Adrenal gland (tissue), 12 donors: ENCODE results near the gene ATP8B2. TPM values are rescaled to one million over a fixed set of nuclear protein-coding genes. Genes with fewer than 3 reads are reported as not detected.
"Not testable (repeated sequence)": the region's sequence is repeated elsewhere in the genome, so short reads cannot be mapped to it uniquely, and the experiment has no call there.

Source experiments
- DNase-seq, 7 donors: peaks; one replicate each; pipeline ENCODE4 v3.0.0-alpha.2; 2019 to 2020
- H3K27ac ChIP-seq, 5 donors: fragments of 200-600 bp; sonication (generic) in 4 of 5; 1 replicate in 3 of 5; 2 replicates in 2 of 5; pipeline versions ENCODE4 v1.5.1 to v1.8.0; 2016 to 2020; ENCODE audit warnings: mild to moderate bottlenecking in 1 of 5
- H3K27me3 ChIP-seq: fragments of 200-600 bp; 2 replicates; pipeline ENCODE4 v1.8.0; 2021
- H3K36me3 ChIP-seq, 2 donors: fragments of 200-600 bp; replicated peaks in 1 of 2; 1 replicate in 1 of 2; 2 replicates in 1 of 2; pipeline versions ENCODE4 v1.5.1 to v1.8.0; 2018 to 2022
- H3K4me1 ChIP-seq, 2 donors: fragments of 200-600 bp; replicated peaks in 1 of 2; 1 replicate in 1 of 2; 2 replicates in 1 of 2; pipeline versions ENCODE4 v1.5.1 to v1.8.0; 2018 to 2021
- H3K4me3 ChIP-seq, 4 donors: fragments of 200-600 bp; sonication (generic) in 3 of 4; one replicate each; pipeline ENCODE4 v1.5.1; 2016 to 2018
- H3K9me3 ChIP-seq, 3 donors: fragments of 200-600 bp; sonication (generic) in 1 of 3; replicated peaks in 1 of 3; 1 replicate in 2 of 3; 2 replicates in 1 of 3; pipeline versions ENCODE4 v1.5.1 to v1.8.0; 2016 to 2021
- POLR2A ChIP-seq, 2 donors: fragments of 450-650 bp; IDR thresholded peaks; one replicate each; pipeline ENCODE4 v1.6.1; 2017; ENCODE audit warnings: antibody characterized with exemption in 2 of 2, mild to moderate bottlenecking in 2 of 2, moderate library complexity in 1 of 2
- WGBS, 4 donors: extraction: QIAGEN DNeasy Blood & Tissue Kit in 2 of 4; methylation state at CpG; one replicate each; pipeline versions ENCODE4 v1.1.5 to v1.1.7; 2013 to 2017; 5-methylcytosine and 5-hydroxymethylcytosine counted together
- intact Hi-C, 2 donors: fragments of 100-400 bp; cut with DNase I; formaldehyde crosslinking; loops; one replicate each; pipeline versions ENCODE4 v1.14.1 to v1.15.0; 2022 to 2023
- polyA plus RNA-seq, 3 donors: library from polyadenylated mRNA; stranded (reverse); fragments of 200-250 nt in 2 of 3; fragments of 350-450 nt in 1 of 3; fragmentation: Illumina TruSeq in 1 of 3; extraction: RNeasy Lipid Tissue Mini Kit (QIAGEN cat#74804) in 1 of 3; gene quantifications; one replicate each; pipeline ENCODE4 v1.2.3, GENCODE V29; 2013 to 2014
- total RNA-seq, 9 donors: library from RNA; depleted of rRNA in 4 of 9; stranded (reverse); fragments of >200 nt in 4 of 9; fragments of 120-200 nt in 1 of 9; fragmentation: NEBNext Ultra II Directional in 1 of 9; extraction: Animal tissue kit (Norgen Biotek cat#: 25700) in 1 of 9; gene quantifications; one replicate each; pipeline versions ENCODE4 v1.1.0 to v1.2.4, GENCODE V29; 2013 to 2023
- TF ChIP-seq, protein P1 (sequence below), 6 experiments: fragments of 450-650 bp in 4 of 6; fragments of 200-600 bp in 2 of 6; sonication (generic) in 1 of 6; IDR thresholded peaks; 1 replicate in 5 of 6; 2 replicates in 1 of 6; pipeline versions ENCODE4 v1.5.1 to v1.8.0; 2016 to 2021; ENCODE audit warnings: antibody characterized with exemption in 6 of 6, mild to moderate bottlenecking in 2 of 6, moderate library complexity in 1 of 6
- donor health status: healthy with polysubstance abuse.
- donor health status: Bipolar disorder and iron deficiency.
- donor health status: DM: yes; HTN: yes; CAD: no.
- donor health status: DM: no; HTN: no; CAD: no.
- donor health status: DM: no; HTN: no; CAD: no.
- donor health status: DM: yes; HTN: yes; CAD: no.

The ATP8B2 gene
- total and polyA plus RNA-seq, 12 donors, result 9.9 to 80.8 (median 23.8) TPM

- peaks cover 0 to 4% (median 0%) of the 10 kb centered on the region in 3 donors for H3K9me3 ChIP-seq
- H3K27ac ChIP-seq, result no peak overlapping the region
- no peaks in the 10 kb centered on the region for H3K4me1 ChIP-seq
- DNase-seq, result no peak
- intact Hi-C loops, result no loop called here
- H3K4me3 ChIP-seq, result no peak overlapping the region
- H3K36me3 ChIP-seq, result no peaks in the 10 kb centered on the region
- TF ChIP-seq POLR2A (IDR thresholded peaks at IDR 0.05), result no peak
- TF ChIP-seq, protein P1, sequence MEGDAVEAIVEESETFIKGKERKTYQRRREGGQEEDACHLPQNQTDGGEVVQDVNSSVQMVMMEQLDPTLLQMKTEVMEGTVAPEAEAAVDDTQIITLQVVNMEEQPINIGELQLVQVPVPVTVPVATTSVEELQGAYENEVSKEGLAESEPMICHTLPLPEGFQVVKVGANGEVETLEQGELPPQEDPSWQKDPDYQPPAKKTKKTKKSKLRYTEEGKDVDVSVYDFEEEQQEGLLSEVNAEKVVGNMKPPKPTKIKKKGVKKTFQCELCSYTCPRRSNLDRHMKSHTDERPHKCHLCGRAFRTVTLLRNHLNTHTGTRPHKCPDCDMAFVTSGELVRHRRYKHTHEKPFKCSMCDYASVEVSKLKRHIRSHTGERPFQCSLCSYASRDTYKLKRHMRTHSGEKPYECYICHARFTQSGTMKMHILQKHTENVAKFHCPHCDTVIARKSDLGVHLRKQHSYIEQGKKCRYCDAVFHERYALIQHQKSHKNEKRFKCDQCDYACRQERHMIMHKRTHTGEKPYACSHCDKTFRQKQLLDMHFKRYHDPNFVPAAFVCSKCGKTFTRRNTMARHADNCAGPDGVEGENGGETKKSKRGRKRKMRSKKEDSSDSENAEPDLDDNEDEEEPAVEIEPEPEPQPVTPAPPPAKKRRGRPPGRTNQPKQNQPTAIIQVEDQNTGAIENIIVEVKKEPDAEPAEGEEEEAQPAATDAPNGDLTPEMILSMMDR (IDR thresholded peaks at IDR 0.05), result no peak
- H3K27me3 ChIP-seq, result no peaks in the 10 kb centered on the region
- 82 to 91% (median 84%) methylated on average over 1 of the region's 1 CpG for WGBS, 4 donors
Measured at GRCh38 chr1:154316704-154317103, 8.6 kb upstream of the ATP8B2 start.

- H3K36me3 ChIP-seq, result no peaks in the 10 kb centered on the region
- peaks cover 0 to 4% (median 0%) of the 10 kb centered on the region in 3 donors for H3K9me3 ChIP-seq
- intact Hi-C loops, result no loop called here
- no peak overlapping the region for H3K4me3 ChIP-seq
- no peaks in the 10 kb centered on the region for H3K27me3 ChIP-seq
- DNase-seq, result peak in 2 of 7 donors; percentile 42 to 51
- H3K27ac ChIP-seq, result no peak overlapping the region
- H3K4me1 ChIP-seq, result no peaks in the 10 kb centered on the region
- no peak for TF ChIP-seq POLR2A (IDR thresholded peaks at IDR 0.05)
- TF ChIP-seq, protein P1 (IDR thresholded peaks at IDR 0.05), result no peak
- WGBS, 4 donors, result 55 to 63% (median 56%) methylated on average over 4 of the region's 4 CpGs
Measured at GRCh38 chr1:154318386-154318785, 6.9 kb upstream of the ATP8B2 start.

DNA sequence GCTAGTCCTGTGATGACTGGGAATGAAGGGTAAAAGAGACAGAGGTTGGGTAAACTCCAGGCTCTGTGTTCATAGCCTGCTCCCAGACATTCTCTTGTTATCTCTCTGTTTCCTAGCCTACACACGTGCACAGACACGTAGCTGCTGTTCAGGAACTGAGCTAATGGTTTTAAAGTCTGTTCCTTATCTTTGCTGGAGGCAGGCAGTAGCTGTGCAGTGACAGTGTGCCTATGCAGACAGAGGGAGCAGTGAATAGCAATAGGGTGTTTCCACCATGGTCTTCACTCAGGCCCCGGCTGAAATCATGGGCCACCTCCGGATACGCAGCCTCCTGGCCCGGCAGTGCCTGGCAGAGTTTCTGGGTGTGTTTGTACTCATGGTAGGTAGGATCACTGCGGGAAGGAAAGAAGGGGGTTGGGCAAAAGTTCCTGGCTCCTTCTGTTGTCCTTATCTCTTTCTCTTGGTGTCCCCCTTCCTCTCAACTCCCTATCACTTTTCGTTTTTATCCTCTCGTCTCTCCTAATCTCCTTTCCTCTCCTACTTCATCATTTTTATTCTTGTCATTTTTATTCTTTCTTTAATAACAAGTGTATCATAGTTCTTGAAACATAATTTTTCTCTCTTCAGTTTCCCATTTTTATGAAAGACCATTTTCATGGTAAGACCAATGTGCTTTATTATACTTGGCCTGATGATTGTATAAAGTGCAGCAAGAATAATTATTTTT lies 4.3 kb upstream of the ATP8B2 start, which contains the start of gene AQP10:
TSS of gene AQP10 (plus strand) at position 212 of the 727 bp plus-strand sequence. CDS start at position 275, 63 bp downstream.
- H3K27ac ChIP-seq, result no peak within 1 kb of the TSS
- intact Hi-C loops, result no loop called here
- TF ChIP-seq, protein P1 (IDR thresholded peaks at IDR 0.05), result no peak
- no peak for TF ChIP-seq POLR2A (IDR thresholded peaks at IDR 0.05)
- DNase-seq, result no peak
- 45 to 59% (median 55%) methylated on average over 9 of the region's 9 CpGs for WGBS, 4 donors
- H3K36me3 ChIP-seq, result no peaks in the 10 kb centered on the region
- peaks cover 2 to 12% of the 10 kb centered on the region in 2 donors for H3K4me1 ChIP-seq
- no peak within 1 kb of the TSS for H3K4me3 ChIP-seq
- no peaks in the 10 kb centered on the region for H3K27me3 ChIP-seq
- peaks cover 0 to 4% (median 0%) of the 10 kb centered on the region in 3 donors for H3K9me3 ChIP-seq

DNA sequence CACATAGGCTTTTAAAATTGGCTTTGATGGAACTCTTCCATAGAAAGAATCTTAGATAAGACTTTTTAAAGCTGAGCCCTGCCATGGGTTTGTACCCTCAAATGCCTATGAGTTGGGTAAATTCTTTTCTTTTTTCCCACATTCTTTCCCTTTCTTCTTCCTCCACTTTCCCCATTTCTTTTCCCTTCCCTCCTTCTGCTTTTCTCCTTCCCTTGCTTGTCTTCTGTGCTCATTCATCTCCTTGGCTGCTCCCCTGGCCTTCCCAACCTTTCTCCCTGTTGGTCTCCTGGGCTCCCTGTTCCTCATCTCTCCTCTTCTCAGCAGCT lies 3.8 kb upstream of the ATP8B2 start:
- H3K36me3 ChIP-seq, DNase-seq, H3K27ac ChIP-seq, intact Hi-C loops, H3K27me3 ChIP-seq, H3K4me3 ChIP-seq, H3K9me3 ChIP-seq: not testable (repeated sequence)
- H3K4me1 ChIP-seq, result peaks cover 8 to 18% of the 10 kb centered on the region in 2 donors

DNA sequence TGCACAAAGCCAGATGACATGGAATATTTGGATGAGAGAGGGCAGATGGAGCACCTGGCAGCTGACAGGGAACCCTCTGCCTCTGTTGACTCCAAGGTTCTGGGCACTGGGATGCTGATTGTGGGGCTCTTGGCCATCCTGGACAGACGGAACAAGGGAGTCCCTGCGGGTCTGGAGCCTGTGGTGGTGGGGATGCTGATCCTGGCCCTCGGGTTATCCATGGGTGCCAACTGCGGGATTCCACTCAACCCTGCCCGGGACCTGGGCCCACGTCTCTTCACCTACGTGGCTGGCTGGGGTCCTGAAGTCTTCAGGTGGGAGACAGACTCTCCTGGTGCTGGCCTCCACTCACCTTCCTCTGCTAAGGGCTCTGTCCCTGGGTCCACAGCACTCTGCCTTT lies 1.8 kb upstream of the ATP8B2 start:
- Histone ChIP-seq H3K4me3 (no peak overlapping the region), H3K27me3 (no peaks in the 10 kb centered on the region), H3K27ac (no peak overlapping the region), H3K9me3 (no peaks in the 10 kb centered on the region), H3K4me1 (peaks cover 17 to 36% of the 10 kb centered on the region in 2 donors), H3K36me3 (no peaks in the 10 kb centered on the region)
- DNase-seq, result no peak
- TF ChIP-seq POLR2A (IDR thresholded peaks at IDR 0.05), result no peak
- TF ChIP-seq, protein P1 (IDR thresholded peaks at IDR 0.05), result no peak
- intact Hi-C loops, result no loop called here
- 57 to 85% (median 81%) methylated on average over 1 to 7 of the region's 7 CpGs for WGBS, 4 donors
